ENCODE results near the gene BNIP2. TPM values are rescaled to one million over a fixed set of nuclear protein-coding genes. Genes with fewer than 3 reads are reported as not detected.
"Not testable (repeated sequence)": the region's sequence is repeated elsewhere in the genome, so short reads cannot be mapped to it uniquely, and the experiment has no call there.

BNIP2 gene
- total RNA-seq, 1 donor from 2014 or later, result 60.1 TPM

- Histone ChIP-seq H3K9me3 (no peaks in the 10 kb centered on the region), H3K27me3 (no peaks in the 10 kb centered on the region), H3K36me3 (peaks cover 28 to 57% of the 10 kb centered on the region in 2 donors), H3K4me1 (no peaks in the 10 kb centered on the region), H3K27ac (no peak overlapping the region), H3K4me3 (no peak overlapping the region)
- TF ChIP-seq, protein P1, sequence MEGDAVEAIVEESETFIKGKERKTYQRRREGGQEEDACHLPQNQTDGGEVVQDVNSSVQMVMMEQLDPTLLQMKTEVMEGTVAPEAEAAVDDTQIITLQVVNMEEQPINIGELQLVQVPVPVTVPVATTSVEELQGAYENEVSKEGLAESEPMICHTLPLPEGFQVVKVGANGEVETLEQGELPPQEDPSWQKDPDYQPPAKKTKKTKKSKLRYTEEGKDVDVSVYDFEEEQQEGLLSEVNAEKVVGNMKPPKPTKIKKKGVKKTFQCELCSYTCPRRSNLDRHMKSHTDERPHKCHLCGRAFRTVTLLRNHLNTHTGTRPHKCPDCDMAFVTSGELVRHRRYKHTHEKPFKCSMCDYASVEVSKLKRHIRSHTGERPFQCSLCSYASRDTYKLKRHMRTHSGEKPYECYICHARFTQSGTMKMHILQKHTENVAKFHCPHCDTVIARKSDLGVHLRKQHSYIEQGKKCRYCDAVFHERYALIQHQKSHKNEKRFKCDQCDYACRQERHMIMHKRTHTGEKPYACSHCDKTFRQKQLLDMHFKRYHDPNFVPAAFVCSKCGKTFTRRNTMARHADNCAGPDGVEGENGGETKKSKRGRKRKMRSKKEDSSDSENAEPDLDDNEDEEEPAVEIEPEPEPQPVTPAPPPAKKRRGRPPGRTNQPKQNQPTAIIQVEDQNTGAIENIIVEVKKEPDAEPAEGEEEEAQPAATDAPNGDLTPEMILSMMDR (IDR thresholded peaks at IDR 0.05), result no peak
- no peak for DNase-seq (ENCODE audit: low spot score in 2 of 2)
- intact Hi-C loops (cut with DNase I), result no loop called here
Observed at GRCh38 chr15:59647085-59647484, 42.0 kb downstream of the BNIP2 start.

- TF ChIP-seq, protein P1 (IDR thresholded peaks at IDR 0.05), result no peak
- intact Hi-C loops (cut with DNase I), result no loop called here
- no peak for DNase-seq (ENCODE audit: low spot score in 2 of 2)
- Histone ChIP-seq H3K27me3 (no peaks in the 10 kb centered on the region), H3K27ac (no peak overlapping the region), H3K9me3 (no peaks in the 10 kb centered on the region), H3K4me3 (no peak overlapping the region), H3K4me1 (no peaks in the 10 kb centered on the region), H3K36me3 (peaks cover 21 to 57% of the 10 kb centered on the region in 2 donors)
Observed at GRCh38 chr15:59646277-59646676, 42.8 kb downstream of the BNIP2 start.

DNA sequence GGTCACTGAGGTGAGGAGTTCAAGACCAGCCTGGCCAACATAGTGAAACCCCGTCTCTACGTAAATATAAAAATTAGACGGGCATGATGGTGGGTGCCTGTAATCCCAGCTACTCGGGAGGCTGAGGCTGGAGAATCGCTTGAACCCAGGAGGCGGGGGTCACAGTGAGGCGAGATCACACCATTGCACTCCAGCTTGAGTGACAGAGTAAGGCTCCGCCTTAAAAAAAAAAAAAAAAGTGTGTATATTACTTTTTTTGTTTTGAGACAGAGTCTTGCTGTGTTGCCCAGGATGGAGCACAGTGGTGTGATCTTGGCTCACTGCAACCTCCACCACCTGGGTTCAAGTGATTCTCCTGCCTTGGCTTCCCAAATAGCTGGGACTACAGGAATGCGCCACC is 43.3 kb downstream of the BNIP2 start:
- peaks cover 20 to 57% of the 10 kb centered on the region in 2 donors for H3K36me3 ChIP-seq
- H3K4me3 ChIP-seq; intact Hi-C loops (cut with DNase I); H3K9me3 ChIP-seq; DNase-seq (ENCODE audit: low spot score in 2 of 2); H3K27ac ChIP-seq; H3K27me3 ChIP-seq; H3K4me1 ChIP-seq: not testable (repeated sequence)

- no peak for DNase-seq (ENCODE audit: low spot score in 2 of 2)
- Histone ChIP-seq H3K36me3 (peaks cover 12 to 54% of the 10 kb centered on the region in 2 donors), H3K27ac (no peak overlapping the region), H3K4me3 (no peak overlapping the region), H3K9me3 (no peaks in the 10 kb centered on the region), H3K27me3 (no peaks in the 10 kb centered on the region), H3K4me1 (no peaks in the 10 kb centered on the region)
- intact Hi-C loops (cut with DNase I), result no loop called here
- TF ChIP-seq, protein P1 (IDR thresholded peaks at IDR 0.05), result no peak
Observed at GRCh38 chr15:59644756-59645155, 44.4 kb downstream of the BNIP2 start.

DNA sequence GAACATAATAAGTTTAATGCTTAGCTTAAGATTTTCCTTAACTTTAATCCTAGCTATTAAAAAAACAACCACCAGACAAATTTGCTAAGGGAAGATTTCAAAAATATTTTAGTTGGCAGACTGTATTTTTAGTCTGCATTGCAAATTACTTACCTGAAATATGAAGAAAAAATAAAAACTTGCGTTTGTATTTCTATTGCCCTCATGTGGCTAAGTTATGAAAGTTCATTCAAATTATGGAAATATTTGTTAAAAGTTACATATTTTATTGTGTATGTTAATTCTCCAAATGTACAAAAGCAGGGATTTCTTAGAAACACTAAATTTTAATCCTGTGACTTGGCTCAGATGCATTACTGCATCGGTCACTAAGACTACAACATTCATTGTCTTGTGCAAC is 46.8 kb downstream of the BNIP2 start:
- intact Hi-C loops (cut with DNase I), result no loop called here

GRCh38 chr15:59637507-59637906 is 51.6 kb downstream of the BNIP2 start:
- H3K27ac ChIP-seq; H3K27me3 ChIP-seq; DNase-seq (ENCODE audit: low spot score in 2 of 2); intact Hi-C loops (cut with DNase I); H3K4me3 ChIP-seq; H3K4me1 ChIP-seq; H3K9me3 ChIP-seq: not testable (repeated sequence)
- peaks cover 3 to 31% of the 10 kb centered on the region in 2 donors for H3K36me3 ChIP-seq

More for the DNA sequence above, 46.8 kb downstream of the BNIP2 start:
- no peak for DNase-seq (ENCODE audit: low spot score in 2 of 2)
- Histone ChIP-seq H3K4me3 (no peak overlapping the region), H3K4me1 (no peaks in the 10 kb centered on the region), H3K36me3 (peaks cover 8 to 54% of the 10 kb centered on the region in 2 donors), H3K9me3 (no peaks in the 10 kb centered on the region), H3K27ac (no peak overlapping the region), H3K27me3 (no peaks in the 10 kb centered on the region)
- TF ChIP-seq, protein P1 (IDR thresholded peaks at IDR 0.05), result no peak

DNA sequence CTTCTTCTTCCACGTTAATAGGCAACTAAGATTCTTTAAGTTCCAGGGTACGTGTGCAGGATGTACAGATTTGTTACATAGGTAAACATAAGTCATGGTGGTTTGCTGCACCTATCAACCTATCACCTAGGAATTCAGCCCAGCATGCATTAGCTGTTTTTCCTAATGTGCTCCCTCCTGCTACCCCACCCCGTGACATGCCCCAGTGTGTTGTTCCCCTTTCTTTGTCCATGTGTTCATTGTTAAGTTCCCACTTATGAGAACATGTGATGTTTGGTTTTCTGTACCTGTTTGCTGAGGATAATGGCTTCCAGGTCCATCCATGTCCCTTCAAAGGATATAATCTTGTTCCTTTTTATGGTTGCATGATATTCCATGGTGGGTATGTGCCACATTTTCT is 52.9 kb downstream of the BNIP2 start:
- peaks cover 3 to 23% of the 10 kb centered on the region in 2 donors for H3K36me3 ChIP-seq
- TF ChIP-seq, protein P1 (IDR thresholded peaks at IDR 0.05), result no peak
- intact Hi-C loops (cut with DNase I), result no loop called here
- no peak overlapping the region for H3K4me3 ChIP-seq
- H3K9me3 ChIP-seq, result no peaks in the 10 kb centered on the region
- H3K4me1 ChIP-seq, result no peaks in the 10 kb centered on the region
- H3K27me3 ChIP-seq, result no peaks in the 10 kb centered on the region
- no peak overlapping the region for H3K27ac ChIP-seq
- DNase-seq (ENCODE audit: low spot score in 2 of 2), result no peak

All from ascending aorta (tissue), 2 donors.